Measurements from ENCODE around the gene NDUFA6. TPM values are rescaled to one million over a fixed set of nuclear protein-coding genes. Genes with fewer than 3 reads are reported as not detected.

The NDUFA6 gene
- total RNA-seq, 1 experiment from 2014 or later = 166 TPM

DNA sequence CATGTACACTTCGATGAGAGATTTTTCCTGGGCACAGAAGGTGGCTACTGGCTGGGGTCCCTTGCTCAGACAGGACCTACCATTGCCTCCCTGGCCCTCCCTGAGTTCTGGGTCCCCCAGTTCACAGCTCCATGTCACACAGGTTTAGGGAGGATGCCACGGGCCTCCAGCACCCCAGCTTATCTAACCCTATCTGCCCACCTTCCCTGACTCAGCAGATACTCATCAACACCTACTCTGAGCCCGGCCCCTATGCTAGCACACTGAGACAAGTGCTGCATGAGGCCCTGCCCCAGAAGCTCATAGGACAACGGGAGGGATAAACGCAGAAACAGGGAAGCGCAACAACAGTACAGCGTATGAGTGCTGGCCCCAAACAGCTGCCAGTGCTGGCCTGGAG lies 29.5 kb downstream of the NDUFA6 start:
- ChIA-PET CTCF (interaction anchor here (0.6 kb wide), 1 partner anchor 88 kb away, joined by 3 read pairs; no protein-coding TSS in a partner anchor), POLR2A (ENCODE audit: low non-redundant PET) (no interaction called here)
- BruUV-seq (replicated peaks) = no TSS peak
- intact Hi-C loops (cut with micrococcal nuclease; ENCODE audit: unreplicated experiment) = no loop called here
- Histone ChIP-seq H3K27ac (ENCODE audit: low read depth, low read length, poor library complexity, severe bottlenecking) (no peak overlapping the region), H3K4me3 (ENCODE audit: low read depth, low read length, poor library complexity, severe bottlenecking) (no peak overlapping the region), H3K27me3 (replicated peaks; ENCODE audit: insufficient read depth, low read depth, low read length, poor library complexity) (no peaks in the 10 kb centered on the region), H3K4me1 (ENCODE audit: insufficient read depth, low read length, poor library complexity, severe bottlenecking) (no peaks in the 10 kb centered on the region), H3K9me3 (ENCODE audit: low read depth, low read length, poor library complexity, severe bottlenecking) (peaks cover 16% of the 10 kb centered on the region), H3K36me3 (ENCODE audit: insufficient read depth, low read length, poor library complexity, severe bottlenecking) (peaks cover 16% of the 10 kb centered on the region)
- DNase-seq (ENCODE audit: low spot score) = no peak
- TF ChIP-seq, protein P1, sequence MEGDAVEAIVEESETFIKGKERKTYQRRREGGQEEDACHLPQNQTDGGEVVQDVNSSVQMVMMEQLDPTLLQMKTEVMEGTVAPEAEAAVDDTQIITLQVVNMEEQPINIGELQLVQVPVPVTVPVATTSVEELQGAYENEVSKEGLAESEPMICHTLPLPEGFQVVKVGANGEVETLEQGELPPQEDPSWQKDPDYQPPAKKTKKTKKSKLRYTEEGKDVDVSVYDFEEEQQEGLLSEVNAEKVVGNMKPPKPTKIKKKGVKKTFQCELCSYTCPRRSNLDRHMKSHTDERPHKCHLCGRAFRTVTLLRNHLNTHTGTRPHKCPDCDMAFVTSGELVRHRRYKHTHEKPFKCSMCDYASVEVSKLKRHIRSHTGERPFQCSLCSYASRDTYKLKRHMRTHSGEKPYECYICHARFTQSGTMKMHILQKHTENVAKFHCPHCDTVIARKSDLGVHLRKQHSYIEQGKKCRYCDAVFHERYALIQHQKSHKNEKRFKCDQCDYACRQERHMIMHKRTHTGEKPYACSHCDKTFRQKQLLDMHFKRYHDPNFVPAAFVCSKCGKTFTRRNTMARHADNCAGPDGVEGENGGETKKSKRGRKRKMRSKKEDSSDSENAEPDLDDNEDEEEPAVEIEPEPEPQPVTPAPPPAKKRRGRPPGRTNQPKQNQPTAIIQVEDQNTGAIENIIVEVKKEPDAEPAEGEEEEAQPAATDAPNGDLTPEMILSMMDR (conservative IDR thresholded peaks at IDR 0.05; ENCODE audit: low read depth, low read length) = no peak
- TF ChIP-seq EZH2 (IDR thresholded peaks at IDR 0.05; ENCODE audit: borderline replicate concordance, low read depth, low read length, poor library complexity, severe bottlenecking) = no peak

DNA sequence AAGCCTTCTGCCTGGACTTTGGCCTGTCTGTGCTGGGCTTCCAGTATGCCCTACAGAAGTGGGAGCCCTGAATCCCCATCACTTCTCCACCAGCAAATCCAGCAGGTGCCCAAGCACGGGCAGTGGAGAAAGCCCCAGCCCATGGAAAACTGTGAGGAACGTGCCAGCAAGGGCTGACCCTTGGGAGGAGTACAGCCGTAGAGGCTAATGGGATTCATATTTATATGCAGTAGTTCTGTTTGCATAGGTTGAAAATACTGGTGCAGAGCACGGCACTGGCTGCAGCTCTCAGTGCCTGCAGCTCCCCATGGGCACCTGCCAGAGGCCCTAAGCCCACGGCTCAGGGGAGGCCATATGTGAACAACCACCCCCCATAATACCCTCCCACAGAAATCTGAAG lies 30.1 kb downstream of the NDUFA6 start:
- POLR2A ChIA-PET (ENCODE audit: low non-redundant PET) = no interaction called here
- no TSS peak for BruUV-seq (replicated peaks)
- Histone ChIP-seq H3K27me3 (replicated peaks; ENCODE audit: insufficient read depth, low read depth, low read length, poor library complexity) (no peaks in the 10 kb centered on the region), H3K36me3 (ENCODE audit: insufficient read depth, low read length, poor library complexity, severe bottlenecking) (peaks cover 16% of the 10 kb centered on the region), H3K4me3 (ENCODE audit: low read depth, low read length, poor library complexity, severe bottlenecking) (no peak overlapping the region), H3K9me3 (ENCODE audit: low read depth, low read length, poor library complexity, severe bottlenecking) (peaks cover 16% of the 10 kb centered on the region), H3K4me1 (ENCODE audit: insufficient read depth, low read length, poor library complexity, severe bottlenecking) (no peaks in the 10 kb centered on the region), H3K27ac (ENCODE audit: low read depth, low read length, poor library complexity, severe bottlenecking) (no peak overlapping the region)
- CTCF ChIA-PET = no interaction called here
- DNase-seq (ENCODE audit: low spot score) = no peak
- TF ChIP-seq EZH2 (IDR thresholded peaks at IDR 0.05; ENCODE audit: borderline replicate concordance, low read depth, low read length, poor library complexity, severe bottlenecking) = no peak
- TF ChIP-seq, protein P1 (conservative IDR thresholded peaks at IDR 0.05; ENCODE audit: low read depth, low read length) = no peak
- intact Hi-C loops (cut with micrococcal nuclease; ENCODE audit: unreplicated experiment) = no loop called here

- intact Hi-C loops (cut with micrococcal nuclease; ENCODE audit: unreplicated experiment) = no loop called here
- H3K36me3 ChIP-seq (ENCODE audit: insufficient read depth, low read length, poor library complexity, severe bottlenecking) = peaks cover 13% of the 10 kb centered on the region
- no peak for TF ChIP-seq EZH2 (IDR thresholded peaks at IDR 0.05; ENCODE audit: borderline replicate concordance, low read depth, low read length, poor library complexity, severe bottlenecking)
- TF ChIP-seq, protein P1 (conservative IDR thresholded peaks at IDR 0.05; ENCODE audit: low read depth, low read length) = no peak
- H3K9me3 ChIP-seq (ENCODE audit: low read depth, low read length, poor library complexity, severe bottlenecking) = peaks cover 16% of the 10 kb centered on the region
- POLR2A ChIA-PET (ENCODE audit: low non-redundant PET) = no interaction called here
- no peaks in the 10 kb centered on the region for H3K4me1 ChIP-seq (ENCODE audit: insufficient read depth, low read length, poor library complexity, severe bottlenecking)
- CTCF ChIA-PET = no interaction called here
- no peak for DNase-seq (ENCODE audit: low spot score)
- H3K4me3 ChIP-seq (ENCODE audit: low read depth, low read length, poor library complexity, severe bottlenecking) = no peak overlapping the region
- BruUV-seq (replicated peaks) = TSS peak; percentile 19
- H3K27me3 ChIP-seq (replicated peaks; ENCODE audit: insufficient read depth, low read depth, low read length, poor library complexity) = no peaks in the 10 kb centered on the region
- H3K27ac ChIP-seq (ENCODE audit: low read depth, low read length, poor library complexity, severe bottlenecking) = no peak overlapping the region
These were observed 33.6 kb downstream of the NDUFA6 start for GRCh38 chr22:42056757-42057511.

Measured in A673 (cell line).